HG02588 (cell line): Measurements from ENCODE around the gene TMEM151A.
"Not testable (repeated sequence)": the region's sequence is repeated elsewhere in the genome, so short reads cannot be mapped to it uniquely, and the experiment has no call there.

Experiments
- ATAC-seq: cut with Tn5 transposase; IDR thresholded peaks from one replicate; pipeline ENCODE4 v1.9.1; 2021; ENCODE audit warnings: mild to moderate bottlenecking, moderate library complexity; ENCODE audit not compliant: unreplicated experiment

The TMEM151A gene

GRCh38 chr11:66291706-66292542 is at the start of gene TMEM151A:
Gene TMEM151A (plus strand): TSS chr11:66291894. CDS start chr11:66292014, 120 bp downstream.
- no peak for ATAC-seq

GRCh38 chr11:66242095-66242765 is 49.5 kb upstream of the TMEM151A start:
- no peak for ATAC-seq

DNA sequence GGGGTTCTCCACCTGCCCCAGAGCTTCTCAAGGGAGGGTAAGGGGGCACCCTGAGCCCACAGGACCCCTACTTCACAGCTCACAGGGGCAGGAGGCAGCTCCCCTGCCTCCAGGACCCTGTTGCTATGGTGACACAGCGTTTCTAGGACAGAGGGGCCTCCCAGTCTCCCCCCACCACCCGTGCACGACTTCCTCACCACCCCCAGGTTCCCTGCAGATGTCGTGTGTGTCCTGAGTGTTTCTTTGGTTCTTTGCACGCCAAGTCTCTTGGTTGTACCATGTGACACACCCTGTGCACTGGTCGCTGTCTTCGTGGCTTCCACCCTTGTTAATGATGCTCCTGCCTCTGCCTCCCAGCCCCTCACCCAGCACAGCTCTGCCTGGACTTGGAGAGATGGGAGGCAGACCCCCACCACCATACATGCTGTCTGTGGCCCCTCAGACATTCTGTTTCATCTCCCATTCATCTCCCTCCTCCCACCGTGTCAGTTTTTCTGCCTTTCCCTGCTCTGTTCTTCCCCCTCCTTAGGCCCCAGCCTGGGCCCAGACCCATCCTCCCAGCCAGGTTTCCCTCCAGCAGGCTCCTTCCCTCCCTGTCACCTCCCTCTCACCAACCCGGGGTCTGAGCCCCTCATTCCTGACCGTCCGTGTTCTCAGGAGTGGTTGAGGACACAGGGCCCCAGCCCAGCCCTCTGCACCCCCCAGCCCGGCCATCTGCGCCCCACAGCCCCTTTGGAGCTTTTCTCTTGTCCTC is 47.7 kb upstream of the TMEM151A start:
- ATAC-seq = no peak

- ATAC-seq = no peak
Observed at GRCh38 chr11:66247295-66247694, 44.4 kb upstream of the TMEM151A start.

DNA sequence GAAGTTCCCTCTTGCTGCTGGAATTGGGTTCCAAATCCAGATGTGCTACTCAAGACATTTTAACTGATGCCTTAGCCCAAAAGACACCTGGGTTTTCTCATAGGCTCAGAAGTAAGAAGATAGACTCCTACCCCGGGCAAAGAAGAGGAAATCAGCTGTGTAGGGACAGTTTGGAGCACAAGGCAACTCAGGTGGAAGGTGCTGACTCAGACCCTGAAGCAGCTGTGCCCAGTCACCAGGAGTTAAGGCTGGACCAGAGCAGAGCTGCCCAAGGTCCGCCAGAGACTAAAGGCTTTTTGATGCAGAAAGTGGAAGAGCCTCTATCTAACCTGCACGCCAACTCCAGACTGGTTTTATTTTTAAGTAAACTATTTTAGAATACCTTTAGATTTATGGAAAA is 43.9 kb upstream of the TMEM151A start:
- no peak for ATAC-seq

DNA sequence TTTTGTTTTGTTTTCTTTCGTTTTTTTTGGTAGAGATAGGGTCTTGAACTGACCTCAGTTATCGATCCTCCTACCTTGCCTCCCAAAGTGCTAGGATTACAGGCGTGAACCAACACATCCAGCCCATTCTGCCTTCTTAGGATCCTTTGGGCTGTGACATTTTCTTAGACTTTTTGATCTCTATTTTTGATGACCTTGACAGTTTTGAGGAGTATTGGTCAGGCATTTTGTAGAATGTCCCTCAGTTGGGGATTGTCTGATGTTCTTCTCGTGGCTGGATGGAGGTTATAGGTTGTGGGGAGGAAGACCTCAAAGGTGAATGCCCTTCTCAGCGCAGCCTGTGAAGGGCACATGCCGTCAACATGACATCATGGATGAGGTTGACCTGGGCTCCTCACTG is 42.8 kb upstream of the TMEM151A start:
- no peak for ATAC-seq

GRCh38 chr11:66251809-66252208 is 39.9 kb upstream of the TMEM151A start:
- ATAC-seq = no peak

DNA sequence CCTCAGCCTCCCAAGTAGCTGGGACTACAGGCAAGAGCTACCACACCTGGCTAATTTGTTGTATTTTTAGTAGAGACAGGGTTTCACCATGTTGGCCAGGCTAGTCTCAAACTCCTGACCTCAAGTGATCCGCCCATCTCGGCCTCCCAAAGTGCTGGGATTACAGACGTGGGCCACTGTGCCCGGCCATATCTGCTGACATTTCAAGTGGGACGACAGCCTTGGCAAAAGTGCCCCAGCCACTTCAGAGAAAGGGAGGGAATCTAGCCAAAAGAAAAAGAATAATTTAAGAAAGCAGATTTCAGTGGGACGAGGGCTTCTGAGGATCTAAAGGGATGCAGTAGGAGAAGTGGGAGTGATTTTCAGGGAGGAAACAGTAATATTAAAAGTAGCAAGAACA is 38.6 kb upstream of the TMEM151A start:
- not testable (repeated sequence) for ATAC-seq

DNA sequence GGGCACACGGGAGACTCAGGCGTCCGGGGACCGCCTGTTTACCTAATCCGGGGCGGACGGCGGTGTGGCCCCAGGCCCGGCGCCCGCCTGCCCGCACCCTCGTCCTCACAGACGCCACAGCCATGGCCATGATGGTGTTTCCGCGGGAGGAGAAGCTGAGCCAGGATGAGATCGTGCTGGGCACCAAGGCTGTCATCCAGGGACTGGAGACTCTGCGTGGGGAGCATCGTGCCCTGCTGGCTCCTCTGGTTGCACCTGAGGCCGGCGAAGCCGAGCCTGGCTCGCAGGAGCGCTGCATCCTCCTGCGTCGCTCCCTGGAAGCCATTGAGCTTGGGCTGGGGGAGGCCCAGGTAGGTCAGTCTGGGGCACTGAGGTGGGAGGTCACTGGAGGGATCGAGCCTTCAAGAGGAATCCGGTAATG is 33.2 kb upstream of the TMEM151A start:
- no peak for ATAC-seq

- ATAC-seq = no peak
Observed at GRCh38 chr11:66259225-66259624, 32.5 kb upstream of the TMEM151A start.

DNA sequence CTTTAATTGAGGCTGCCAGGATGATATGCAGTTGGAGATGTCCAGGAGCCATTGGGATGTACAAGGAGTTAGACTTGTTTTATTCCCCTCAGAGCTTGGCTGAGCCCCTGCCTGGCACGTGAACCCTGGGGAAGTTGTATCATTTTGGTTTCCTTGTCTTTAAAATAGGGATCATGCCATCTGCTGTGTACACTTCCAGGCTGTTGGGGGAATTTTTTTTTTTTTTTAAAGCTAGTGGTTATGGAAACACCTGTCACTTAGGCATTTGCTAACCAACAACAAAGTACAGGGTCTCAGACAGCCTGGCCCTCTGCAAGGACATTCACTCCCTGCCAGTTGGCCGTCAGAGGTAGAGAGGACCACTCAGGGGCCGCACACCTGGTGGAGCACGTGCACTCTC is 31.7 kb upstream of the TMEM151A start:
- no peak for ATAC-seq

DNA sequence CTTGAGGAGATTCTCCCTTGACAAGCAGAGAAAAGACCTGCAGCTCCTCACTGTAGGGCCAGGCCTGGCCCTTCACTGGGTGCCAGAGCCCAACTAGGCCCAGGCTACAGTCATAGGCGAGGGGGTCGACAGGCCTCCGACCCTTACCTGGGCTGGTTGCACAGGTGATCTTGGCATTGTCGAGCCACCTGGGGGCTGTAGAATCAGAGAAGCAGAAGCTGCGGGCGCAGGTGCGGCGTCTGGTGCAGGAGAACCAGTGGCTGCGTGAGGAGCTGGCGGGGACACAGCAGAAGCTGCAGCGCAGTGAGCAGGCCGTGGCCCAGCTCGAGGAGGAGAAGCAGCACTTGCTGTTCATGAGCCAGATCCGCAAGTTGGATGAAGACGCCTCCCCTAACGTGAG is 30.1 kb upstream of the TMEM151A start:
- ATAC-seq = no peak

DNA sequence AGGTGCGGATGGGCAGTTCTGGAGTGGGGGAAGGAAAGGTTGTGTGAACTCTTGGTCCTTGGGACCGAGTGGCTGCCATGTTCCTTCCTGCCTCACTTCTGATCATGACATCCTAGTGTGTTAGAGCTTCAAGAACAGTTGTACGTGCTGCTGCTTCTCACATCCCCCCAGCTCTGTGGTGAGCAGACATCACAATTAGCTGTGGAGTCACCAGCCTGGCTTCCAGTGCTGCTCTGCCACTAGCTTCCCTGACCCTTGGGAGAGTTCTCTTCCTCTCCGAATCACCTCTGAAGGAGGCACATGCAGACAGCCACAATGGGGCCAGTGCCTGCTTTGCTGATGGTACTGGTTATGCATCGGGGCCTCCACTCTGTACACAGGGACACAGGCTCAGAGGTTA is 29.5 kb upstream of the TMEM151A start:
- ATAC-seq = no peak

DNA sequence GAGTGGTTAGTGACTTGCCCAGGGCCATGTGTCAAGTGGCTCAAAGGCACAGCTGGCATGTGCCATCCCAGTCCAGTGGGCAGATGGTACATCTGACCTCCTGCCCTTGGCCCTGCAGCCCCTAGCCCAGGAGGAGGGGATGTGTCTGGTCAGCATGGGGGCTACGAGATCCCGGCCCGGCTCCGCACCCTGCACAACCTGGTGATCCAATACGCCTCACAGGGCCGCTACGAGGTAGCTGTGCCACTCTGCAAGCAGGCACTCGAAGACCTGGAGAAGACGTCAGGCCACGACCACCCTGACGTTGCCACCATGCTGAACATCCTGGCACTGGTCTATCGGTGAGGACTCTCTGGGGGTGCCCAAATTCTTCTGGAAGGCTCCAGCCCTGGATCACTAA is 29.0 kb upstream of the TMEM151A start:
- no peak for ATAC-seq

DNA sequence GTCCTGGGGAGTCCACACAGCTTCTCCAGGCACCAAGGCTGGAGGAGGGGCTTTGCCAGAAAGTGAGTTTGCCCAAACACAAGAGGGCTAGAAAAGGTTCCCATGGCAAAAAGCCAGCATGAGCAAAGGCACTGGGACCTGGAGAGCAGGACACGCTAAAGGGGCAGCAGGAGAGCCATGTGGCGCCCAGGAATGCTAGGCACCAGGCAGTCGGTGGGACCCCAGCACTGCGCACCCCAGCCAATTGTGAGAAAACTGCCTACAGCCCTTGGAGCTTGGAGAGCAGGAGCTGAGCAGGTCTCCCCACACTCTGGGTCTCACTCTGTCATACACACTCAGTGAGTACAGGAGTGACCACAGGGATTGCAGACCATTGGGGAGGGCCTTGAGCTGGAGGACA is 28.5 kb upstream of the TMEM151A start:
- no peak for ATAC-seq

GRCh38 chr11:66263785-66264184 is 27.9 kb upstream of the TMEM151A start:
- no peak for ATAC-seq

- no peak for ATAC-seq
Observed at GRCh38 chr11:66264383-66264782, 27.3 kb upstream of the TMEM151A start.

- no peak for ATAC-seq
Observed at GRCh38 chr11:66264914-66265313, 26.8 kb upstream of the TMEM151A start.

DNA sequence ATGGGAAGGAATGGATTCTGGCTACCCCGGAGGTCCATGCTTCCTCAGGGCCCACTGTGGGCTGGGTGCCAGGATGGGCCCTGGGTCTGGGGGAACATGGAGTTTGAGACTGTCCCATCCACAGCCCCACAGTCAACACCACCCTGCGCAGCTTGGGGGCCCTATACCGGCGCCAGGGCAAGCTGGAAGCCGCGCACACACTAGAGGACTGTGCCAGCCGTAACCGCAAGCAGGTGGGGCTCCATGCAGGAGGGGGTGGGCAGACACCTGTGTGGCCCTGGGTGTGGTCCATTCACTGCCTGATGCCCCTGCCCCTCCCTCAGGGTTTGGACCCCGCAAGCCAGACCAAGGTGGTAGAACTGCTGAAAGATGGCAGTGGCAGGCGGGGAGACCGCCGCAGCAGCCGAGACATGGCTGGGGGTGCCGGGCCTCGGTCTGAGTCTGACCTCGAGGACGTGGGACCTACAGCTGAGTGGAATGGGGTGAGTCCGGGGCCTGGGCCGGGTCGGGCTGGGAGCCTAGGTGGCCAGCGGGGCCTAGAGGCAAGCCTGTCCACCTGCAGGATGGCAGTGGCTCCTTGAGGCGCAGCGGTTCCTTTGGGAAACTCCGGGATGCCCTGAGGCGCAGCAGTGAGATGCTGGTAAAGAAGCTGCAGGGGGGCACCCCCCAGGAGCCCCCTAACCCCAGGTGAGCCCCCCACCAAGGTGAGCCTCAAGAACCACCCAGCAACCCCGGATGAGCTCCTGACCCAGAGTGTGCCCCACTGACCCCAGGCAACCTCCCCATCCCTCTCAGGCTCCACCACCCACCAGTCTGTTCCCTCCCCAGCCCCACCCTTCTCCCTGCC is 25.9 kb upstream of the TMEM151A start:
- ATAC-seq = no peak

GRCh38 chr11:66266378-66267038 is 25.2 kb upstream of the TMEM151A start:
- no peak for ATAC-seq
